Activated CD8-positive, alpha-beta T cell treated with anti-CD3 and anti-CD28 coated beads for 36 hours (primary cell): ENCODE data around the gene OPALIN. TPM values are rescaled to one million over a fixed set of nuclear protein-coding genes. Genes with fewer than 3 reads are reported as not detected.

Experiments
- ATAC-seq: fragments of 200-7000 bp; cut with Tn5 transposase; one replicate; pipeline ENCODE4 v1.10.0; 2021; ENCODE audit warnings: mild to moderate bottlenecking, moderate library complexity
- CTCF ChIA-PET: fragments of 350-600 bp; sonication (Branson Sonifier 250); formaldehyde crosslinking; loops from one replicate; lab custom pipeline; 2021; ENCODE audit warnings: antibody characterized with exemption; lab: Charles Lee
- POLR2A ChIA-PET: fragments of 350-600 bp; sonication (Branson Sonifier 250); formaldehyde crosslinking; loops from one replicate; lab custom pipeline; 2021; ENCODE audit warnings: antibody characterized with exemption; lab: Charles Lee
- DNase-seq: peaks from one replicate; pipeline ENCODE4 v3.0.0-alpha.2; 2020
- H3K27ac Mint-ChIP-seq: one replicate; pipeline ENCODE4 v1.8.0; 2021; ENCODE audit warnings: mild to moderate bottlenecking, mixed read lengths
- H3K27me3 Mint-ChIP-seq: one replicate; pipeline ENCODE4 v1.8.0; 2021; ENCODE audit warnings: mixed read lengths
- H3K36me3 Mint-ChIP-seq: one replicate; pipeline ENCODE4 v1.8.0; 2021; ENCODE audit warnings: low read depth, mixed read lengths
- H3K4me1 Mint-ChIP-seq: one replicate; pipeline ENCODE4 v1.8.0; 2021; ENCODE audit warnings: low read depth, mixed read lengths
- H3K4me3 Mint-ChIP-seq: one replicate; pipeline ENCODE4 v1.8.0; 2021; ENCODE audit warnings: mild to moderate bottlenecking, moderate library complexity, mixed read lengths
- H3K9me3 Mint-ChIP-seq: one replicate; pipeline ENCODE4 v1.8.0; 2021; ENCODE audit warnings: mixed read lengths
- intact Hi-C: fragments of 100-400 bp; cut with micrococcal nuclease; formaldehyde crosslinking; loops from one replicate; pipeline ENCODE4 v1.10.0; 2022
- total RNA-seq, 2 experiments: library from RNA; stranded (reverse); gene quantifications; one replicate each; pipeline ENCODE4 v1.2.3, GENCODE V29; 2021
- TF ChIP-seq, protein P1 (sequence below): fragments of 200-600 bp; IDR thresholded peaks from one replicate; pipeline ENCODE4 v1.8.0; 2022; ENCODE audit warnings: antibody characterized with exemption, mild to moderate bottlenecking

OPALIN gene
- total RNA-seq: not detected

DNA sequence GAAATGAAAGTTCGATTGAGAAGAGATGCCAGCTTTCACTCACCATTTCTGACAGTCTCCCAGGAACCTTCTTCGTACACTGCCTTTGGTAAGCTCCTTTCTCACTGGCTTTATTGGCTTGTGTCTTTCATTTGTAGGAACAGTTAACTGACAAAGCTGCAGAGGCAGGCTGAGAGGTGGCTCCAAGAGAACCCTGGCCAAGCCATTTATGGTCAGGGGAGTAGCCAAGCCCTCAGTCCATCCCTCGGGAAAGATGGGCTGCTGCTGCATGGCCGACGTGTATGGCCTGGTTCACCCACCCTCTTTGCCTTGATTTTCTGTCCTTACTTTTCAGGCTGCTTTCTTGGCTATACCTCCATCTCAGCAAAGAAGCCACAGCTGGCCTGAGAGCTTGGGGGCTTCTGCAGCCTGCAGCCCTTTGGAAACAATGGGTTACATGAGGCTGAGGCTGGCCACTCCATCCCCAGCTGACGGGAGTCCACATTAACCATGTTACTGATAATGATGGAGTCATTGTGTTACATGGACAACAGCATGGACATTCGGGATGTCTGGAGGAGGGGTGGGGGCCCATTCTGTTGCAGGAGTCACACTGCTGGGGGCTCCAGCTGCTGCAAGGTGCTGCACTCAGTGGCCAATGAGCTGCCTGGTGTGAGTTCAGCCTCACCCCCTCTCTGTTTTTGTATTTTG, at the start of gene OPALIN:
Gene OPALIN, minus strand, starts transcription at position 152 of the 690 bp plus-strand sequence. Its CDS starts 106 bp downstream, at position 46.
- no peaks in the 10 kb centered on the region for H3K36me3 Mint-ChIP-seq
- ATAC-seq (no peak), DNase-seq (no peak)
- ChIA-PET POLR2A (no interaction called here), CTCF (interaction anchor here (2.0 to 2.1 kb wide), 2 partner anchors 12 to 16 kb away, joined by 7 to 15 read pairs; no protein-coding TSS in a partner anchor)
- H3K27me3 Mint-ChIP-seq: peaks cover 10% of the 10 kb centered on the region
- H3K4me3 Mint-ChIP-seq: no peak within 1 kb of the TSS
- TF ChIP-seq, protein P1, sequence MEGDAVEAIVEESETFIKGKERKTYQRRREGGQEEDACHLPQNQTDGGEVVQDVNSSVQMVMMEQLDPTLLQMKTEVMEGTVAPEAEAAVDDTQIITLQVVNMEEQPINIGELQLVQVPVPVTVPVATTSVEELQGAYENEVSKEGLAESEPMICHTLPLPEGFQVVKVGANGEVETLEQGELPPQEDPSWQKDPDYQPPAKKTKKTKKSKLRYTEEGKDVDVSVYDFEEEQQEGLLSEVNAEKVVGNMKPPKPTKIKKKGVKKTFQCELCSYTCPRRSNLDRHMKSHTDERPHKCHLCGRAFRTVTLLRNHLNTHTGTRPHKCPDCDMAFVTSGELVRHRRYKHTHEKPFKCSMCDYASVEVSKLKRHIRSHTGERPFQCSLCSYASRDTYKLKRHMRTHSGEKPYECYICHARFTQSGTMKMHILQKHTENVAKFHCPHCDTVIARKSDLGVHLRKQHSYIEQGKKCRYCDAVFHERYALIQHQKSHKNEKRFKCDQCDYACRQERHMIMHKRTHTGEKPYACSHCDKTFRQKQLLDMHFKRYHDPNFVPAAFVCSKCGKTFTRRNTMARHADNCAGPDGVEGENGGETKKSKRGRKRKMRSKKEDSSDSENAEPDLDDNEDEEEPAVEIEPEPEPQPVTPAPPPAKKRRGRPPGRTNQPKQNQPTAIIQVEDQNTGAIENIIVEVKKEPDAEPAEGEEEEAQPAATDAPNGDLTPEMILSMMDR: no peak
- H3K27ac Mint-ChIP-seq: no peak within 1 kb of the TSS
- no peaks in the 10 kb centered on the region for H3K9me3 Mint-ChIP-seq
- no peaks in the 10 kb centered on the region for H3K4me1 Mint-ChIP-seq
- intact Hi-C loops: no loop called here

DNA sequence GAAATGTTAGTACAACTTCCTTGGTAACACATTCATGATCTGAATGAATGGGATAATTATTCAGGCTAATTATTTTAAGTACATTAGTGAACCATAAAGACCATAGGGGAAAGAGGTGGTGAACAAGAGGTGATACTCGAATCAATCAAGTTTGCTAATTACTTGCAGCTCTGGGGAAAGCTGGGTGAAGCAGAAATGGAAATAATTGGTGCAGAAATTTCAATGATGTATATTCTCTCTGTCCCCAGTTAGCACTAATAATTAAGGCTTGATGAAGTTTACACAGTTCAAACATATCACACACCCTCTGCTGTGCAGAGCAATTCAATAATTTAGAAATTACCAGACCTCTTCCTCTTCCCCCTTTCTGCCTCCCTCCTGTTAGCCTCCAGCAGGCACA, 49.4 kb upstream of the OPALIN start:
- Mint-ChIP-seq H3K36me3 (no peaks in the 10 kb centered on the region), H3K4me1 (no peaks in the 10 kb centered on the region), H3K27me3 (peaks cover 19% of the 10 kb centered on the region), H3K27ac (no peak overlapping the region), H3K4me3 (no peak overlapping the region), H3K9me3 (no peaks in the 10 kb centered on the region)
- ATAC-seq (no peak), DNase-seq (no peak)
- ChIA-PET POLR2A (no interaction called here), CTCF (interaction anchor here (0.8 to 1.2 kb wide), 2 partner anchors 16 to 32 kb away, joined by 3 to 4 read pairs; no protein-coding TSS in a partner anchor)
- intact Hi-C loops: no loop called here
- TF ChIP-seq, protein P1: no peak

DNA sequence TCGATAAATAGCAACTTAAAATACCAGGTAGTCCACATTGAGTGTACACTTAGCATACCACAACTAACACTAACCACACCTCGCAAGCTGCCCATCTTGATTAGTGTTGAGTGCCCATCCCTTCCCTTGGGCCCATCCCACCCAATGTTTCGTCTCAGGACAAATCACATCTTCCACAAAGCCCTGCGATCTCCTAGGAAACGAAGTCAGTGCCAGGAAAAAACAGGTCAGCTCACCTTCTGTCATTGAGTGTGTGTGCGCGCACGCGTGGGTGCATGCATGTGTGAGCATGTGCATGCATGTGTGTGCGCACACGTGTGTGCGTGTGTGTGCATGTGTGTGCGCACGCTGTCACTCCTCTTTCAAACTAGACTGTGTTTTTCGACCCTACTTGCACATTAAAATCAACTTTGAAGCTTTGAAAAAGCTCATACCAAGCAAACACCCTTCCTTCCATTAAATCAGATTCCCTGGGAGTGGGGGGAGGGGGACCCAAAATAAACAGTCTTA, 48.8 kb upstream of the OPALIN start:
- ATAC-seq (no peak), DNase-seq (no peak)
- H3K27me3 Mint-ChIP-seq: peaks cover 16% of the 10 kb centered on the region
- TF ChIP-seq, protein P1: no peak
- no peaks in the 10 kb centered on the region for H3K9me3 Mint-ChIP-seq
- ChIA-PET POLR2A (no interaction called here), CTCF (interaction anchor here (0.8 to 1.2 kb wide), 2 partner anchors 17 to 32 kb away, joined by 3 to 4 read pairs; no protein-coding TSS in a partner anchor)
- no peak overlapping the region for H3K27ac Mint-ChIP-seq
- intact Hi-C loops: no loop called here
- H3K36me3 Mint-ChIP-seq: no peaks in the 10 kb centered on the region
- H3K4me3 Mint-ChIP-seq: no peak overlapping the region
- H3K4me1 Mint-ChIP-seq: no peaks in the 10 kb centered on the region

DNA sequence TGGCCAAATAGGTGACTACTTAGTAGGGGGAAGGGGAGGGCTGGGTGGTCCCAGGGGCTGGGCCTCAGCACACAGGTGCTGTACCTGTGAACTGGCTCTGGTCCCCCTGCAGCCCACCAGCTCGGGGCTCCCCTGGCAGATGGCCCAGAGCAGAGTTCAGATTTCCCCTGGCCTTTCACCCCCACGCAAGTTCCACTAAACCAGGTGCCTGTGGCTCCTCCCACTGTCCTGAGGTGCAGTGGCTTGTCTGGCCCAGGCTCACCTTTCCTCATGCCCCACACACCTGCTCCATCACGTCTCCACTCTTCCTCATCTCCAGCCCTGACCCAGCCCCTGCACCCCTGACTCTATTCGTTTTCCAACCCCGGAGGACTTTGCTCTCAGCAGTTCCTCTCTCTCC, 47.3 kb upstream of the OPALIN start:
- TF ChIP-seq, protein P1: no peak
- Mint-ChIP-seq H3K27me3 (peaks cover 18% of the 10 kb centered on the region), H3K9me3 (no peaks in the 10 kb centered on the region), H3K27ac (no peak overlapping the region), H3K4me1 (no peaks in the 10 kb centered on the region), H3K36me3 (no peaks in the 10 kb centered on the region), H3K4me3 (no peak overlapping the region)
- no peak for ATAC-seq
- CTCF ChIA-PET: no interaction called here
- no peak for DNase-seq
- intact Hi-C loops: no loop called here
- POLR2A ChIA-PET: no interaction called here
